GM19468 (cell line): ENCODE data around the gene USE1.

Experiments used
- ATAC-seq: cut with Tn5 transposase; IDR thresholded peaks from one replicate; pipeline ENCODE4 v1.9.1; 2021; ENCODE audit warnings: mild to moderate bottlenecking, moderate library complexity, moderate number of reproducible peaks; ENCODE audit not compliant: unreplicated experiment; ENCODE audit errors: extremely low read depth

The USE1 gene

GRCh38 chr19:17202713-17203112 lies 12.4 kb upstream of the USE1 start:
- no peak for ATAC-seq

GRCh38 chr19:17205237-17206140 lies 9.7 kb upstream of the USE1 start:
- no peak for ATAC-seq

GRCh38 chr19:17206736-17207581 lies 8.2 kb upstream of the USE1 start:
- no peak for ATAC-seq

- no peak for ATAC-seq
Measured at GRCh38 chr19:17209126-17210036, 5.8 kb upstream of the USE1 start.

GRCh38 chr19:17210296-17210695 lies 4.9 kb upstream of the USE1 start:
- no peak for ATAC-seq

GRCh38 chr19:17211547-17212446 lies 3.4 kb upstream of the USE1 start:
- ATAC-seq = no peak

GRCh38 chr19:17213334-17213733 lies 1.8 kb upstream of the USE1 start:
- ATAC-seq = no peak

- no peak for ATAC-seq
Measured at GRCh38 chr19:17214508-17215126, 540 bp upstream of the USE1 start.

GRCh38 chr19:17216058-17216670 lies 1.0 kb downstream of the USE1 start:
- no peak for ATAC-seq

- ATAC-seq = no peak
Measured at GRCh38 chr19:17219286-17219685, 4.1 kb downstream of the USE1 start.

- no peak for ATAC-seq
Measured at GRCh38 chr19:17220207-17220758, 5.1 kb downstream of the USE1 start.

- ATAC-seq = no peak
Measured at GRCh38 chr19:17225053-17225452, 9.9 kb downstream of the USE1 start.

- peak; percentile 69 for ATAC-seq
Measured at GRCh38 chr19:17226002-17226933, 11.1 kb downstream of the USE1 start, which contains the start of gene OCEL1. Gene OCEL1, plus strand, starts transcription at chr19:17226226. Its CDS starts 22 bp downstream, at chr19:17226248.

- ATAC-seq = no peak
Measured at GRCh38 chr19:17227798-17228367, 12.7 kb downstream of the USE1 start.

GRCh38 chr19:17229890-17230289 lies 14.7 kb downstream of the USE1 start:
- no peak for ATAC-seq

- ATAC-seq = no peak
Measured at GRCh38 chr19:17232258-17232657, 17.1 kb downstream of the USE1 start.

- ATAC-seq = no peak
Measured at GRCh38 chr19:17234911-17235299, 19.7 kb downstream of the USE1 start.
